Measurements from ENCODE around the gene OR52B4.
"Not testable (repeated sequence)": the region's sequence is repeated elsewhere in the genome, so short reads cannot be mapped to it uniquely, and the experiment has no call there.

The OR52B4 gene

DNA sequence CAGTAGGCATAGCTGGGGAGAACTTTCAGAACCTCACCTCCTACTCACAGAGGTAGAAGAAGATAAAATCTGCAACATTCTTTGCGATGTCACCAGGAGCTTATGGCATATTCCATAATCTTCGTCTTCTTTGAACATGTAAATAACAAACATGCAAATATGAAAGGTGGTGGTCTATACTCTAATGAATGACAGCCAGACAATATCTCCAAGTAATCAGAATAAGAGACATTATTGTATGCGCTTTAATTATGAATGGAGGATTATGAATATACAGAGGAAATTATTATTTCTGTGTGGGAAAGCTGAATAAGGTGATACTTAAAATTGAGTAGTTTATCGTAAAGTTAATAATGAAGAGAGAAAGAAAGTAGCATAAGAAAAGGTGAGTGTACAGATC is at the start of gene OR52B4:
Gene OR52B4 (minus strand): TSS at position 101 of the 400 bp plus-strand sequence. CDS start 91 bp downstream, at position 10.
- H3K27ac ChIP-seq = no peak within 1 kb of the TSS
- TF ChIP-seq, protein P1, sequence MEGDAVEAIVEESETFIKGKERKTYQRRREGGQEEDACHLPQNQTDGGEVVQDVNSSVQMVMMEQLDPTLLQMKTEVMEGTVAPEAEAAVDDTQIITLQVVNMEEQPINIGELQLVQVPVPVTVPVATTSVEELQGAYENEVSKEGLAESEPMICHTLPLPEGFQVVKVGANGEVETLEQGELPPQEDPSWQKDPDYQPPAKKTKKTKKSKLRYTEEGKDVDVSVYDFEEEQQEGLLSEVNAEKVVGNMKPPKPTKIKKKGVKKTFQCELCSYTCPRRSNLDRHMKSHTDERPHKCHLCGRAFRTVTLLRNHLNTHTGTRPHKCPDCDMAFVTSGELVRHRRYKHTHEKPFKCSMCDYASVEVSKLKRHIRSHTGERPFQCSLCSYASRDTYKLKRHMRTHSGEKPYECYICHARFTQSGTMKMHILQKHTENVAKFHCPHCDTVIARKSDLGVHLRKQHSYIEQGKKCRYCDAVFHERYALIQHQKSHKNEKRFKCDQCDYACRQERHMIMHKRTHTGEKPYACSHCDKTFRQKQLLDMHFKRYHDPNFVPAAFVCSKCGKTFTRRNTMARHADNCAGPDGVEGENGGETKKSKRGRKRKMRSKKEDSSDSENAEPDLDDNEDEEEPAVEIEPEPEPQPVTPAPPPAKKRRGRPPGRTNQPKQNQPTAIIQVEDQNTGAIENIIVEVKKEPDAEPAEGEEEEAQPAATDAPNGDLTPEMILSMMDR (IDR thresholded peaks at IDR 0.05) = no peak
- H3K36me3 ChIP-seq = no peaks in the 10 kb centered on the region
- intact Hi-C loops (cut with DNase I; ENCODE audit: low total_unique reads) = no loop called here
- H3K4me3 ChIP-seq = no peak within 1 kb of the TSS
- no peaks in the 10 kb centered on the region for H3K27me3 ChIP-seq
- no peaks in the 10 kb centered on the region for H3K4me1 ChIP-seq
- DNase-seq = no peak
- H3K9me3 ChIP-seq = no peaks in the 10 kb centered on the region

DNA sequence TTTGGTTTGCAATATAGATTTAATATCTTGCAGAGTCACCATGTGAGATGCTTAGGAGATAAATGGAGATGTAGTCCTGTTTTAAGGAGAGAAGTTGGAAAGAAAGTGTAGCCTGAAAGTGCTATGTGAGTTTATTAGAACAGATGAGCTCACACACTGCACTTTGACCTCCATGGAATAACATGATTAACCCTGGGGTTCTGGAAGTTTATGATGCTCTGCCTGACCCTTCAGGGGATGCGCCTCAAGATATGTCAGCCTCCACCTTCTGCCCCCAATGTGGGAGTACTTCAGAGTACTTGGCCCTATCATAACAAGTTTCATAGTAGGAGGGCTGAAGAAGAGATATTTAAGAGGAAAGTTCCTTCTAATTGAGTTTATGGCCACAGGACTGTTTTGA is 48.6 kb upstream of the OR52B4 start:
- no peaks in the 10 kb centered on the region for H3K27me3 ChIP-seq
- H3K4me3 ChIP-seq = no peak overlapping the region
- H3K4me1 ChIP-seq = no peaks in the 10 kb centered on the region
- H3K36me3 ChIP-seq = no peaks in the 10 kb centered on the region
- no peak overlapping the region for H3K27ac ChIP-seq
- no peak for DNase-seq
- no peaks in the 10 kb centered on the region for H3K9me3 ChIP-seq
- intact Hi-C loops (cut with DNase I; ENCODE audit: low total_unique reads) = no loop called here
- TF ChIP-seq, protein P1 (IDR thresholded peaks at IDR 0.05) = no peak

DNA sequence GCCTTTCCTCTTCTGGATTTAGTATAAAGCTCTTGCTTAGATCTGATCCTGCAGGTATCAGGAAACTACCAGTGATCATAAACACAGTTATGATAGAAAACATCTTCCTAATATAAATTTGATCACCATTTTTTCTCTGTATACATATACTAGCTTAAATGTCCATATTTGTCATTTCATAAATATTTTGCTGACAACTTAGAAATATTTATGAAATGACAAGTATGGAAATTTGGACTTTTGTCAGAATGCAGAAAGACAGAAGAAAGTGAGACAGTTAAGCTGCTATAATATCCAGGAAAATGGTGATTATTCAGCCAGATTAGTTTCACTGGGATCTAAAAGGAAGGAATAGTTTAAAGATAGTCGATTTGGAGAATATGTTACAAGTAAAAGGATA is 48.1 kb upstream of the OR52B4 start:
- DNase-seq = no peak
- no peaks in the 10 kb centered on the region for H3K27me3 ChIP-seq

DNA sequence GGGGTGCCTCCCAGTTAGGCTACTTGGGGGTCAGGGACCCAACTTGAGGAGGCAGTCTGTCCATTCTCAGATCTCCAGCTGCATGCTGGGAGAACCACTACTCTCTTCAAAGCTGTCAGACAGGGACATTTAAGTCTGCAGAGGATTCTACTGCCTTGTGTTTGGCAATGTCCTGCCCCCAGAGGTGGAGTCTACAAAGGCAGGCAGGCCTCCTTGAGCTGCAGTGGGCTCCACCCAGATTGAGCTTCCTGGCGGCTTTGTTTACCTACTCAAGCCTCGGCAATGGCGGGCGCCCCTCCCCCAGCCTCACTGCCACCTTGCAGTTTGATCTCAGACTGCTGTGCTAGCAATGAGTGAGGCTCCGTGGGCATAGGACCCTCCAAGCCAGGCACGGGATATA is 38.0 kb upstream of the OR52B4 start:
- H3K4me1 ChIP-seq; H3K9me3 ChIP-seq; DNase-seq; H3K4me3 ChIP-seq; H3K36me3 ChIP-seq; intact Hi-C loops (cut with DNase I; ENCODE audit: low total_unique reads); H3K27ac ChIP-seq; H3K27me3 ChIP-seq: not testable (repeated sequence)

More for the DNA sequence above, 48.1 kb upstream of the OR52B4 start:
- H3K27ac ChIP-seq = no peak overlapping the region
- no peaks in the 10 kb centered on the region for H3K9me3 ChIP-seq
- no peak overlapping the region for H3K4me3 ChIP-seq
- no peaks in the 10 kb centered on the region for H3K36me3 ChIP-seq
- TF ChIP-seq, protein P1 (IDR thresholded peaks at IDR 0.05) = no peak
- H3K4me1 ChIP-seq = no peaks in the 10 kb centered on the region
- intact Hi-C loops (cut with DNase I; ENCODE audit: low total_unique reads) = no loop called here

DNA sequence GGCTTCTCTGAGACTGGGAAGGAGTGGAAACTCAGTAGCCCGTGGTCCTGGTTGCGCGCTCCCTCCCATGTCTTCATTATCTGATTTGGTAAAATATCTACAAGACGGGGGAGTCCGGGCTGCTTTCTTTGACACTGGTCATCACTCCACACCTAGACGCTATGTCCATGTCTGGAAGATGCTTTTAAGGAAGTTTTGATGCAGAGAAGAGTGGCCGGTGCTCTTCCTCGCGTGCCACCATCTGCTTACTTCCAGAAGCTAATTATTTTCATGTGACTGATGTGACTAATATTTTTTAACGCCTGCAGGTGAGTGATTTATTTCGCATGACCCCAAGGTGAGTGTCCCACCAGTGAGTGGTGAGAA is 25.7 kb upstream of the OR52B4 start:
- peak overlapping the region; percentile 72 to 75 for H3K4me3 ChIP-seq
- no peaks in the 10 kb centered on the region for H3K9me3 ChIP-seq
- TF ChIP-seq, protein P1 (IDR thresholded peaks at IDR 0.05) = no peak
- intact Hi-C loops (cut with DNase I; ENCODE audit: low total_unique reads) = no loop called here
- DNase-seq = no peak
- peak overlapping the region; percentile 80 to 82 for H3K27ac ChIP-seq
- peaks cover 0 to 6% (median 0%) of the 10 kb centered on the region in 4 donors for H3K4me1 ChIP-seq
- H3K36me3 ChIP-seq = peaks cover 15 to 16% (median 15%) of the 10 kb centered on the region in 3 donors
- H3K27me3 ChIP-seq = no peaks in the 10 kb centered on the region

DNA sequence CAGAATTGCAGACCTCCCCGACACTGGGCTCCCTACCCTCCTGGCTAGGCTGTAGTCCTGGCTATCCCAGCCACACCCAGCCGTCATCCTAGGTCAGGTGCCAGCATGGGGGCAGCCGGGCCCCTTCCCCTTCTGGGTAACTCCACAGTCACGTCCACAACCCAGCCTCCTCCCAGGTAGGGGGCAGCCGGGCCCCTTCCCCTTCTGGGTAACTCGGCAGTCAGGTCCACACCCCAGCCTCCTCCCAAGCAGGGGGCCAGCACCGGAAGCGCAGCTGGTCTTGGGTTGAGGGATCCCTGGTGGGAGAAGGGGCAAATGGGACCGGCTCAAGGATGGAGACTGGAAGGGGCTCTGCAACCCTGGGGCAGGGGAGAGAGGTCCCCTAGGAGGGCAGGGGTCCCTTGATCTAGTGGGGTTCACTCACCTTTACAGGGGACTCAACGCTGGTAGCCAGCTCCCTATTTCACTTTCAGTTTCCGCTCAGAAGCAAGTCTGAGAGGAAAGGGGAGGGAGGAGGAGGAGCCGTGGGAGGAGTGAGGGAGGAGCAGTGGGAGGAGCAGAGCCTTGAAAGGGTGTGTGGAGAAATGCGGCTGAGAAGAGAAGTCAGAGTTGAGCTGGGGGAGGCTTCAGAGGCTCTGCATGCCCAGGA is 25.1 kb upstream of the OR52B4 start, which contains the start of gene TRIM21:
Gene TRIM21 (minus strand): TSS at position 494 of the 649 bp plus-strand sequence. CDS start 3,293 bp downstream, outside the sequence.
- TF ChIP-seq, protein P1 (IDR thresholded peaks at IDR 0.05) = no peak
- H3K4me3 ChIP-seq = peak within 1 kb of the TSS; percentile 72 to 75
- intact Hi-C loops (cut with DNase I; ENCODE audit: low total_unique reads) = no loop called here
- peak; percentile 86 to 91 for DNase-seq
- H3K36me3 ChIP-seq = peaks cover 19 to 21% (median 20%) of the 10 kb centered on the region in 3 donors
- no peaks in the 10 kb centered on the region for H3K9me3 ChIP-seq
- peak within 1 kb of the TSS; percentile 80 to 82 for H3K27ac ChIP-seq
- H3K27me3 ChIP-seq = no peaks in the 10 kb centered on the region
- H3K4me1 ChIP-seq = peaks cover 0 to 6% (median 0%) of the 10 kb centered on the region in 4 donors

All from tibial artery (tissue), 4 donors.